ENCODE measurements around the gene GOLGA2.

The GOLGA2 gene

DNA sequence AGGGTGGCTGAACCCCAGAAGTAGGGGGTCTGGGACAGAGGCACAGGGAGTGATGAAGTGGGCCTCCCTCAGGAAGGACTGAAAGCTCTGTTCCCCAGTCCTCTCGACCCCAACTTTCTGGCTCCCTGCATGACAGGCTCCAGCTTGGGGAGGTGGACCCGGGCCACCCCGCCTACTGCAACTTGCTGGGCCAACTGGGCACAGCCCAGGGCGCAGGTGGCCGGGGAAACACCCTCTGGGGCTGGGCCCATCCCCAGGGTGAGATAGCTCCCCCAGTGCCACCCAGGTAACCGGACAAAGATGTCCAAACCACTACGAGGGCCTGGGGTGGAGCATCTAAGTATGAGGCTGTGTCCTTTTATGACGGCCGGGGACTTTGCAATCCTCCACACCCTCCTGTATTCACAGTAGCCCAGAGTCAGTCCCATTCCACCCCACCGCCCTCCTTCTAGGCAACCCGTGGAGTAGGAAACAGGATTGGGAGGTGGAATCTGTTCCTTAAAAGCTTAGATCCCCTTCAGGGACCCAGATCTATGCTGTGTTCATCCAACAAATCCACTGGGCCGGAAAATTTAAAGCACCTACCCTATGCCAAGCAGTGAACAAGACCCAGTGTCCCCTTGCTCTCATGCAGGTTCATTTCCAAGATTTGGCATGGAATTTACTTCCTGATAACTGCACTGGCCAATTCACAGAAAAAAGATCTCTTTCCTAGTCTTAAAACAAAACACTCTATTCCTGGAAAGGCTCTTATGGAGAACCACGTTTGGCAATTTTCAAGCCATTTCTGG is 52.7 kb downstream of the GOLGA2 start:
- no peak for TF ChIP-seq CTCF (IDR thresholded peaks at IDR 0.05; ENCODE audit: borderline replicate concordance, insufficient read depth, low read depth, low read length)
- no peak overlapping the region for H3K4me3 ChIP-seq (ENCODE audit: low read depth, low read length)

GRCh38 chr9:128222026-128222425 is 53.8 kb downstream of the GOLGA2 start:
- no peak for TF ChIP-seq CTCF (IDR thresholded peaks at IDR 0.05; ENCODE audit: borderline replicate concordance, insufficient read depth, low read depth, low read length)
- H3K4me3 ChIP-seq (ENCODE audit: low read depth, low read length), result no peak overlapping the region

DNA sequence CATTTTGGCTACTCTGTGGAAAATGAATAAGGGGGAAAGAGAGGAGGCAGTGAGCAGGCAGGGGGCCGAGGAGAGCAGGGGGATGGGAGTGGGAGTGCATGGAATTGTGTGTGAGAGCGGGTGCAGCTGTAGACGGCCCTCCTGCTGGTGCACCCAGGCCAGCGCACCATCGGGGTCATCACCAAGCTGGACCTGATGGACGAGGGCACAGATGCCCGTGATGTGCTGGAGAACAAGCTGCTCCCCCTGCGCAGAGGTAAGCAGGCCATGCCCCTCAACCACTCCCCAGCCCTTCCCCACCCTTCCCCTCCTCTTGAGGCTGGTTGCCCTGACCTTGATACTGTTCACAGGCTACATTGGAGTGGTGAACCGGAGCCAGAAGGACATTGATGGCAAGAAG is 56.0 kb downstream of the GOLGA2 start:
- no peak overlapping the region for H3K4me3 ChIP-seq (ENCODE audit: low read depth, low read length)
- TF ChIP-seq CTCF (IDR thresholded peaks at IDR 0.05; ENCODE audit: borderline replicate concordance, insufficient read depth, low read depth, low read length), result no peak

DNA sequence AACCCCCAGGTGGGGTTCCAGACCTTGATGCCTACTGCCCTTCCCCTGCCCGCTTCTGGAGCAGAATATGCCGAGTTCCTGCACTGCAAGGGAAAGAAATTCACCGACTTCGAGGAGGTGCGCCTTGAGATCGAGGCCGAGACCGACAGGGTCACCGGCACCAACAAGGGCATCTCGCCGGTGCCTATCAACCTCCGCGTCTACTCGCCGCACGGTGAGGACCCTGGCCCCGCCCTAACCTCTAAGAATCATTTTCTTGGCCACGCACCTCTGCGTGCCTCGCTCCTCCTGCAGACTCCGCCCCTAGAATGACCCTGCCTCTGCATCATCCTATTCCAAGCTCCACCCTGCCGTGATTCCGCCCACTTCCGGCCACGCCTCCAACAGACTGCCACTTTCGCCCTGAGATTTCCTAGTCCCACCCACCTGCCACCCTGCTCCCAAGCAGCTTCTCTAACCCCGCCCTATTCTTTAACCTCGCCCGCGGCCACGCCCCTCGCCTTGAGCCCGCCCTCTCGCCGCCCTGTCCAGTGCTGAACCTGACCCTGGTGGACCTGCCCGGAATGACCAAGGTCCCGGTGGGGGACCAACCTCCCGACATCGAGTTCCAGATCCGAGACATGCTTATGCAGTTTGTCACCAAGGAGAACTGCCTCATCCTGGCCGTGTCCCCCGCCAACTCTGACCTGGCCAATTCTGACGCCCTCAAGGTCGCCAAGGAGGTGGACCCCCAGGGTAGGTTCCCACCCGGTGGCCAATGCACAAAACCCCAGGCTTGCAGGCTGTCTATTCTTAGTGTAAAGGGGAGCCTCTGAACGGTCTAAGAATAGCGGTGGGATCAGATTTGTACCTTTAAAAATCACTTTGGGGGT is 57.1 kb downstream of the GOLGA2 start:
- H3K4me3 ChIP-seq (ENCODE audit: low read depth, low read length), result peak overlapping the region; percentile 55
- no peak for TF ChIP-seq CTCF (IDR thresholded peaks at IDR 0.05; ENCODE audit: borderline replicate concordance, insufficient read depth, low read depth, low read length)

DNA sequence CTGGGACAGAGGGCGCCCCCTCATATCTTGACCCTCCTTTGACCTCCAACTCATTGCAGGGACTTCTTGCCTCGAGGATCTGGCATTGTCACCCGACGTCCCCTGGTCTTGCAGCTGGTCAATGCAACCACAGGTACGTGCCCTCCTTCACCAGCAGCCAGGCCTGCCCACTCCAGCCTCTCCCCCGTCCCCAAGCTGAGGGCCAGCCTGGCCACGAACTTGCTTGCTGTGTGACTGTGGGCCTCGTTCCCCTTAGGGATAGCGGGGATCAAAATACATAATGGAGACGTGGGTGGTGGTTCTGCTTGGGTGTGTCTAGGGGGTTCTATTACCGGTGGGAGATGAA is 57.7 kb downstream of the GOLGA2 start:
- TF ChIP-seq CTCF (IDR thresholded peaks at IDR 0.05; ENCODE audit: borderline replicate concordance, insufficient read depth, low read depth, low read length), result no peak
- H3K4me3 ChIP-seq (ENCODE audit: low read depth, low read length), result peak overlapping the region; percentile 55

- no peak for TF ChIP-seq CTCF (IDR thresholded peaks at IDR 0.05; ENCODE audit: borderline replicate concordance, insufficient read depth, low read depth, low read length)
- H3K4me3 ChIP-seq (ENCODE audit: low read depth, low read length), result no peak overlapping the region
Observed at GRCh38 chr9:128216781-128217553, 58.8 kb downstream of the GOLGA2 start.

Measured in GM12875 (cell line).